PC-3 (cell line): ENCODE data around the gene TXNDC16. TPM values are rescaled to one million over a fixed set of nuclear protein-coding genes. Genes with fewer than 3 reads are reported as not detected.
A peak's percentile ranks its signal among the peaks of the same experiment; 100 is the strongest.

Experiments
- ATAC-seq: fragments of 200-7000 bp; cut with Tn5 transposase; 2 replicates; pipeline ENCODE4 v1.9.1; 2020; ENCODE audit warnings: mild to moderate bottlenecking, moderate library complexity
- BruUV-seq: library from RNA; stranded (reverse); fragments of 400-500 nt; replicated peaks from 2 replicates; lab custom pipeline; 2021; lab: Mats Ljungman, UMichigan
- CTCF ChIA-PET: fragments of 300-600 bp; sonication (Branson Sonifier 250); formaldehyde crosslinking; loops from one replicate; lab custom pipeline; 2022; ENCODE audit warnings: antibody characterized with exemption; lab: Charles Lee
- POLR2A ChIA-PET: fragments of 300-600 bp; sonication (Branson Sonifier 250); formaldehyde crosslinking; loops from one replicate; lab custom pipeline; 2022; ENCODE audit warnings: antibody characterized with exemption; ENCODE audit not compliant: unreplicated experiment; lab: Charles Lee
- DNase-seq: peaks from one replicate; pipeline ENCODE4 v3.0.0-alpha.2; 2015
- H2AFZ ChIP-seq: fragments of 300-600 bp; sonication (generic); 2 replicates; pipeline ENCODE4 v1.6.0; 2016; ENCODE audit warnings: antibody characterized with exemption, low read length
- H3F3A ChIP-seq: fragments of 300-600 bp; sonication (generic); one replicate; pipeline ENCODE4 v1.6.0; 2017; ENCODE audit warnings: antibody characterized with exemption, low read length, control low read depth, mild to moderate bottlenecking; ENCODE audit not compliant: unreplicated experiment
- H3K27ac ChIP-seq: fragments of 300-600 bp; sonication (generic); 2 replicates; pipeline ENCODE4 v1.5.1; 2016; ENCODE audit warnings: mild to moderate bottlenecking, low read length
- H3K27me3 ChIP-seq: fragments of 300-600 bp; sonication (generic); 2 replicates; pipeline ENCODE4 v1.6.1; 2016; ENCODE audit warnings: low read length, mixed read lengths
- H3K36me3 ChIP-seq: fragments of 300-600 bp; sonication (generic); 2 replicates; pipeline ENCODE4 v1.6.1; 2016; ENCODE audit warnings: low read depth, mixed run types, low read length, mixed read lengths
- H3K4me1 ChIP-seq: fragments of 300-600 bp; sonication (generic); 2 replicates; pipeline ENCODE4 v1.5.1; 2016; ENCODE audit warnings: low read length; ENCODE audit not compliant: insufficient read depth
- H3K4me2 ChIP-seq: fragments of 300-600 bp; sonication (generic); 2 replicates; pipeline ENCODE4 v1.6.0; 2016; ENCODE audit warnings: low read length
- H3K4me3 ChIP-seq: fragments of 300-600 bp; sonication (generic); 2 replicates; pipeline ENCODE4 v1.5.1; 2016; ENCODE audit warnings: mild to moderate bottlenecking, low read length, mixed read lengths
- H3K79me2 ChIP-seq: fragments of 300-600 bp; sonication (generic); 2 replicates; pipeline ENCODE4 v1.6.1; 2017; ENCODE audit warnings: low read length, mixed read lengths
- H3K9ac ChIP-seq: fragments of 300-600 bp; sonication (generic); 2 replicates; pipeline ENCODE4 v1.6.0; 2016; ENCODE audit warnings: mild to moderate bottlenecking, low read length
- H3K9me2 ChIP-seq: fragments of 300-600 bp; sonication (generic); replicated peaks from 2 replicates; pipeline ENCODE4 v1.6.1; 2016; ENCODE audit warnings: mixed run types, low read length, mixed read lengths
- H3K9me3 ChIP-seq: fragments of 300-600 bp; sonication (generic); 2 replicates; pipeline ENCODE4 v1.6.1; 2016; ENCODE audit warnings: low read length, mixed read lengths
- H4K20me1 ChIP-seq: fragments of 300-600 bp; sonication (generic); 2 replicates; pipeline ENCODE4 v1.6.1; 2016; ENCODE audit warnings: low read length, mixed read lengths
- EZH2 ChIP-seq: fragments of 300-600 bp; sonication (generic); IDR thresholded peaks from one replicate; pipeline ENCODE4 v1.6.1; 2017; ENCODE audit warnings: antibody characterized with exemption, mild to moderate bottlenecking, low read length; ENCODE audit not compliant: unreplicated experiment
- EZH2phosphoT487 ChIP-seq: fragments of 300-600 bp; sonication (generic); IDR thresholded peaks from 2 replicates; pipeline ENCODE4 v1.6.1; 2018; ENCODE audit warnings: mild to moderate bottlenecking, antibody characterized with exemption, low read length, borderline replicate concordance
- intact Hi-C: fragments of 100-400 bp; cut with micrococcal nuclease; formaldehyde crosslinking; loops from 2 replicates; pipeline ENCODE4 v1.9.0; 2023
- total RNA-seq: library from RNA; depleted of rRNA; stranded (reverse); fragments of >200 nt; gene quantifications from 2 replicates; pipeline ENCODE4 v1.2.3, GENCODE V29; 2014
- TF ChIP-seq, protein P1 (sequence below): fragments of 300-600 bp; sonication (generic); conservative IDR thresholded peaks from 2 replicates; pipeline ENCODE4 v1.5.1; 2017; ENCODE audit warnings: antibody characterized with exemption, low read depth, mild to moderate bottlenecking, low read length

The TXNDC16 gene
- total RNA-seq, 1 experiment from 2014 or later: 4.0 TPM

DNA sequence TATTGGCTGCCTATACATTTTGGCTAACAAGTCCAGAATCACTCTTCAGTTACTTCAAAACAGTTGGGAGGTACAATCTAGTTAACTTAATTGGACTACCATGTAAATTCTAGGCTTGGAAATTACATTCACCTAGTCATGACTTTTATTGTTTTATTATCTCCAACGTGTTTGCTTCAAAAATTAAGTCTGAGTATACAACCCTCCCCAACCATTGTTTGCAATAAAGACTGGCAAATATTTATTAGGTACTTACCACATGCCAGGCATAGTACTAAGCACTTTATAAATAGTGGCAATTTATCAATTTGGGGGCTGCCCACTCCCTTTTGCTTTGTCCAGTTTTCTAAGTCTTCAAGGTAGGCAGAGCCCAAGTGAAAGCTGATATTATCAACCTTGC, 30.3 kb downstream of the TXNDC16 start:
- DNase-seq (no peak), ATAC-seq (peak; percentile 77)
- Histone ChIP-seq H3K79me2 (no peaks in the 10 kb centered on the region), H4K20me1 (no peaks in the 10 kb centered on the region), H3K4me2 (no peak overlapping the region), H3K4me3 (no peak overlapping the region), H3K4me1 (no peaks in the 10 kb centered on the region), H3K9me3 (no peaks in the 10 kb centered on the region), H2AFZ (no peak overlapping the region), H3K9ac (no peak overlapping the region), H3K36me3 (no peaks in the 10 kb centered on the region), H3K27ac (no peak overlapping the region), H3F3A (no peaks in the 10 kb centered on the region), H3K27me3 (no peaks in the 10 kb centered on the region), H3K9me2 (no peaks in the 10 kb centered on the region)
- ChIA-PET CTCF (interaction anchor here (1.0 kb wide), 1 partner anchor 30 kb away, joined by 3 read pairs; the partner anchor contains the start of gene TXNDC16), POLR2A (no interaction called here)
- TF ChIP-seq EZH2phosphoT487: no peak
- TF ChIP-seq EZH2: no peak
- TF ChIP-seq, protein P1, sequence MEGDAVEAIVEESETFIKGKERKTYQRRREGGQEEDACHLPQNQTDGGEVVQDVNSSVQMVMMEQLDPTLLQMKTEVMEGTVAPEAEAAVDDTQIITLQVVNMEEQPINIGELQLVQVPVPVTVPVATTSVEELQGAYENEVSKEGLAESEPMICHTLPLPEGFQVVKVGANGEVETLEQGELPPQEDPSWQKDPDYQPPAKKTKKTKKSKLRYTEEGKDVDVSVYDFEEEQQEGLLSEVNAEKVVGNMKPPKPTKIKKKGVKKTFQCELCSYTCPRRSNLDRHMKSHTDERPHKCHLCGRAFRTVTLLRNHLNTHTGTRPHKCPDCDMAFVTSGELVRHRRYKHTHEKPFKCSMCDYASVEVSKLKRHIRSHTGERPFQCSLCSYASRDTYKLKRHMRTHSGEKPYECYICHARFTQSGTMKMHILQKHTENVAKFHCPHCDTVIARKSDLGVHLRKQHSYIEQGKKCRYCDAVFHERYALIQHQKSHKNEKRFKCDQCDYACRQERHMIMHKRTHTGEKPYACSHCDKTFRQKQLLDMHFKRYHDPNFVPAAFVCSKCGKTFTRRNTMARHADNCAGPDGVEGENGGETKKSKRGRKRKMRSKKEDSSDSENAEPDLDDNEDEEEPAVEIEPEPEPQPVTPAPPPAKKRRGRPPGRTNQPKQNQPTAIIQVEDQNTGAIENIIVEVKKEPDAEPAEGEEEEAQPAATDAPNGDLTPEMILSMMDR: no peak
- intact Hi-C loops: no loop called here
- no TSS peak for BruUV-seq

DNA sequence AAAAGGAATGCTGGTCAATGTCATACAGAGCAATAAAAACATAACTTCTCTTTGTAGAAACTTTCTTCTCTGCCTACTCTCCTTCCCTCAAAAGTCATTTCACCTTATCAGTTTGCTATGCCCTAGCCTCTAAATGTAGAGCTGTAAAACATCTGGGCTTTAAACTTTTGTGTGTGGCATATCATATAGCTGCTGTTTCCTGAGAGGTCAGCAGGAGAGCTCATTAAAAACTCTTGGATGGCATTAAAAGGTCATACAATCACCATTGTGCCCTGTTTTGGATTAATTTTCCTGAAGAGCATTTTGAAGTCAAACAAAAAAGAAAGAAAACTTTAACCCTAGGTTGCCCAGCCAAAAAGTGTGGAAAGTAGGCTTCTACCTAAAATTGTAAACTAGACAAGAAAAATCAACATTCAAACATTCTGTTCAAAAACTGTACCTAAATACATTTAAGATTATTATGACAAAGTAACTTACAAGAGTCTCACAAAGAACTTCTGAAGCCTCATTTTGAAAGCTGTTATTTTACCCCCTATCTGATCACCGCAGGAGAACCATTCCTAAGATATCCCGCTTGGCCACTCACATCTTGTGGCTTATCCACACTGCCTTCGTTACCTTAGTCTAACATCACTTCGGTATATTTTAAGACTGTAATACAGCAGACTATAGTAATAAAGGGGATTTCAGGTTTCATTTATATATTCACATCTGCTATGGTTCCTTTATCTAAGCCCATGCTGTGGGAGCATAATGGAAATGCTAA, 38.1 kb downstream of the TXNDC16 start:
- no peak for TF ChIP-seq EZH2
- no peak for TF ChIP-seq EZH2phosphoT487
- TF ChIP-seq, protein P1: no peak
- POLR2A ChIA-PET: no interaction called here
- Histone ChIP-seq H3K27me3 (no peaks in the 10 kb centered on the region), H3K36me3 (no peaks in the 10 kb centered on the region), H3K4me2 (no peak overlapping the region), H3K79me2 (no peaks in the 10 kb centered on the region), H3K4me1 (peaks cover 12% of the 10 kb centered on the region), H3K9ac (no peak overlapping the region), H3K4me3 (no peak overlapping the region), H3K9me2 (no peaks in the 10 kb centered on the region), H3K9me3 (no peaks in the 10 kb centered on the region), H3K27ac (no peak overlapping the region), H2AFZ (no peak overlapping the region), H4K20me1 (no peaks in the 10 kb centered on the region), H3F3A (no peaks in the 10 kb centered on the region)
- ATAC-seq (no peak), DNase-seq (no peak)
- CTCF ChIA-PET: no interaction called here
- intact Hi-C loops: loop anchor here (2.0 kb wide), 1 partner anchor 29 kb away; no protein-coding TSS in a partner anchor
- BruUV-seq: no TSS peak

DNA sequence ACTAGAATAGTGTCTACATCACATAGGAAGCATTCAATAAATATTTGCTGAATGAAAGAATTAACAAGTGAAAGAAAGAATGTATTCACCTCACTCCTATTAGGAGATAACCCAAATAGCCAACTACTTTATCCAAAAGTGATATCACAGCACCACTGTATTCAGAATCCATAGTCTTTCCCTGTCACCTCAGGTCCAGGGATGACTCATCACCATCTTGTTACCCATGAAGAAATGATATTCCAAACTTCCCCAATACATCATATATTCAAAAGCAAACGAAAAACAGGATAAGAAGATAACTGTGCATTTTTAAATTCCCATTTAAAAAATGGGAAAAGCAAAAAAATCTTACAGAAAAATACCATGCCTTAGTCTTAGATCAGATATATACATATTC, 39.1 kb downstream of the TXNDC16 start:
- no TSS peak for BruUV-seq
- CTCF ChIA-PET: no interaction called here
- no peaks in the 10 kb centered on the region for H3K9me2 ChIP-seq
- no peak overlapping the region for H2AFZ ChIP-seq
- H3K4me1 ChIP-seq: peaks cover 12% of the 10 kb centered on the region
- H3K4me2 ChIP-seq: no peak overlapping the region
- intact Hi-C loops: no loop called here
- no peaks in the 10 kb centered on the region for H3K36me3 ChIP-seq
- no peak for DNase-seq
- H3K27me3 ChIP-seq: no peaks in the 10 kb centered on the region
- no peaks in the 10 kb centered on the region for H3F3A ChIP-seq
- H4K20me1 ChIP-seq: no peaks in the 10 kb centered on the region
- H3K9ac ChIP-seq: no peak overlapping the region
- no peaks in the 10 kb centered on the region for H3K79me2 ChIP-seq
- no peak overlapping the region for H3K27ac ChIP-seq
- no peaks in the 10 kb centered on the region for H3K9me3 ChIP-seq
- TF ChIP-seq, protein P1: no peak
- TF ChIP-seq EZH2phosphoT487: no peak
- no peak for TF ChIP-seq EZH2
- no peak overlapping the region for H3K4me3 ChIP-seq
- ATAC-seq: no peak
- POLR2A ChIA-PET: no interaction called here
